Measurements from ENCODE around the gene SERPINB2. TPM values are rescaled to one million over a fixed set of nuclear protein-coding genes. Genes with fewer than 3 reads are reported as not detected.

Gene SERPINB2, protein sequence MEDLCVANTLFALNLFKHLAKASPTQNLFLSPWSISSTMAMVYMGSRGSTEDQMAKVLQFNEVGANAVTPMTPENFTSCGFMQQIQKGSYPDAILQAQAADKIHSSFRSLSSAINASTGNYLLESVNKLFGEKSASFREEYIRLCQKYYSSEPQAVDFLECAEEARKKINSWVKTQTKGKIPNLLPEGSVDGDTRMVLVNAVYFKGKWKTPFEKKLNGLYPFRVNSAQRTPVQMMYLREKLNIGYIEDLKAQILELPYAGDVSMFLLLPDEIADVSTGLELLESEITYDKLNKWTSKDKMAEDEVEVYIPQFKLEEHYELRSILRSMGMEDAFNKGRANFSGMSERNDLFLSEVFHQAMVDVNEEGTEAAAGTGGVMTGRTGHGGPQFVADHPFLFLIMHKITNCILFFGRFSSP
- 2.5 TPM for total RNA-seq
- polyA plus RNA-seq = 11.3 TPM
- long read RNA-seq, donor 1 = 0 reads
- long read RNA-seq, donor 2, partial matches to known transcripts = 0 of 1 reads
- long read RNA-seq, donor 2, other reads (novel, unspliced or antisense) = 0 of 1 reads
- long read RNA-seq, donor 3 = 0 reads
- long read RNA-seq, donor 4 = 0 reads
- long read RNA-seq, donor 5, partial matches to known transcripts = 0 of 1 reads
- long read RNA-seq, donor 5, other reads (novel, unspliced or antisense) = 0 of 1 reads
- long read RNA-seq, donor 6, partial matches to known transcripts = 0 of 1 reads
- long read RNA-seq, donor 6, other reads (novel, unspliced or antisense) = 0 of 1 reads
- long read RNA-seq, donor 7, partial matches to known transcripts = 0 of 1 reads
- long read RNA-seq, donor 7, other reads (novel, unspliced or antisense) = 0 of 1 reads
- long read RNA-seq, donor 8 = 0 reads
- long read RNA-seq, donor 9 = 0 reads
- long read RNA-seq, donor 10, partial matches to known transcripts = 0 of 1 reads
- long read RNA-seq, donor 10, other reads (novel, unspliced or antisense) = 0 of 1 reads

DNA sequence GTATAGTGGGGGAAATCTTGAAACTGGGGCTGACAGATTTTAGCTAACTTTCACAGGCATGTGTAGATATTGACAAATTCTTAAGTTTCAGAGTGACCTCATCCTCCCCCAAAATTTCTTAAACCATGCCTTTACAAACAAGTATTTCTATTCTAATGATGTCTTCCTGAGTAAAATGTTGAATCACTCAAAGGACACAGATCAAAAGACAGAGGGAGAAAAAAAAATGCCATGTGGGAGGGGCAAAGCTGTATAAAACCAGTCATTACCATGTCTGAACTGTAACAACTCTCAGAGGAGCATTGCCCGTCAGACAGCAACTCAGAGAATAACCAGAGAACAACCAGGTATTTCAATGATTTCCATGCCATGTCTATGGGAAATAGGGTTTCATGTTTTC, at the start of gene SERPINB2:
TSS of gene SERPINB2 (plus strand) at position 282 of the 400 bp plus-strand sequence. CDS start 3,740 bp downstream, outside the sequence.
- no peaks in the 10 kb centered on the region for H3K4me1 ChIP-seq (ENCODE audit: control insufficient read depth in 2 of 2, insufficient read depth in 2 of 2, low read length in 2 of 2)
- H3K36me3 ChIP-seq (ENCODE audit: control insufficient read depth in 2 of 2, insufficient read depth in 2 of 2, low read length in 1 of 2) = no peaks in the 10 kb centered on the region
- H3K27ac ChIP-seq (ENCODE audit: low read depth in 1 of 2, low read length in 1 of 2) = no peak within 1 kb of the TSS
- 89% methylated on average over 1 of the region's 1 CpG for WGBS
- no peaks in the 10 kb centered on the region for H3K27me3 ChIP-seq (ENCODE audit: control insufficient read depth in 2 of 2, insufficient read depth in 1 of 2, low read length in 1 of 2)
- no peaks in the 10 kb centered on the region for H3K9me3 ChIP-seq (ENCODE audit: control insufficient read depth in 2 of 2, insufficient read depth in 1 of 2, low read length in 1 of 2)
- no peak for DNase-seq (ENCODE audit: low read depth in 6 of 9, low spot score in 9 of 9)
- no peak within 1 kb of the TSS for H3K4me3 ChIP-seq (ENCODE audit: low read length in 2 of 2)

DNA sequence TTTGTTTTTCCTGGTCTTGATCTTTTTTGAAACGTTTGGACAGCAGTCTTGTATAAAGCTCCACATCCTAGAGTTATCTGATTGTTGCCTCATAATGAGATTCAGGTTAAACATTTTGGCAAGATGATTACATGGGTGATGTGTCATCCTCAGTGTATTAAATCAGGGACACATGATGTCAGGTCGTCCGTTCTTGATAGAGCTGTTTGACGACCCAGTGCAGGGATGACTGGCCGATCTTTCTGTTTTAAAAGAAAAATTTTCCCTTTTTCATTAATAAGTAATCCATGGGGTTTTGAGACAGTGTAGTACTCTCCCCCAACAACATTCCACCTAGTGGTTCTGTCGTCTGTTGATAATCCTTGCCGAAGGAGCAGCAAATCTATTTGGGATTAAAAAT, 44.5 kb upstream of the SERPINB2 start:
- no peak overlapping the region for H3K4me3 ChIP-seq (ENCODE audit: low read length in 2 of 2)
- no peaks in the 10 kb centered on the region for H3K27me3 ChIP-seq (ENCODE audit: control insufficient read depth in 2 of 2, insufficient read depth in 1 of 2, low read length in 1 of 2)
- no peak overlapping the region for H3K27ac ChIP-seq (ENCODE audit: low read depth in 1 of 2, low read length in 1 of 2)
- H3K36me3 ChIP-seq (ENCODE audit: control insufficient read depth in 2 of 2, insufficient read depth in 2 of 2, low read length in 1 of 2) = no peaks in the 10 kb centered on the region
- 95% methylated on average over 7 of the region's 7 CpGs for WGBS
- no peaks in the 10 kb centered on the region for H3K4me1 ChIP-seq (ENCODE audit: control insufficient read depth in 2 of 2, insufficient read depth in 2 of 2, low read length in 2 of 2)
- DNase-seq (ENCODE audit: low read depth in 6 of 9, low spot score in 9 of 9) = no peak
- H3K9me3 ChIP-seq (ENCODE audit: control insufficient read depth in 2 of 2, insufficient read depth in 1 of 2, low read length in 1 of 2) = no peaks in the 10 kb centered on the region

DNA sequence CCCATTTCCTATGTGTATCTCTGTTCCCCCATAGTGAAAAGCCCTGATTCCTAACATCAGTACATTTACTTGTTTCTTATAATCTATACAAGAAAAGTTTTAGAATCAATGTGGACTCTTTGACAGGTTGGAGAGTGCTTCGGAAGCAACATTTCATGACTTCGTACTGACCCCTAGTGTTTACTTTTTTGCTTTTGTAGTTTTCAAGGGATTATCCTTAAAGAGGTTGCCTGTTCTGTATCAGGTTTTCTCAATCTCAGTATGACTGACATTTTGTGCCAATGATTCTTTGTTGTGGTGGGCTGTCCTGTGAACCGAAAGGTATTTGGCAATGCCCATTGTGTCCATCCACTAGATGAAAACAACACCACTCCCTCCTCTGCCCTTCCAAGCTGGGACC, 43.3 kb upstream of the SERPINB2 start:
- Histone ChIP-seq H3K9me3 (ENCODE audit: control insufficient read depth in 2 of 2, insufficient read depth in 1 of 2, low read length in 1 of 2) (no peaks in the 10 kb centered on the region), H3K36me3 (ENCODE audit: control insufficient read depth in 2 of 2, insufficient read depth in 2 of 2, low read length in 1 of 2) (no peaks in the 10 kb centered on the region), H3K27me3 (ENCODE audit: control insufficient read depth in 2 of 2, insufficient read depth in 1 of 2, low read length in 1 of 2) (no peaks in the 10 kb centered on the region), H3K4me1 (ENCODE audit: control insufficient read depth in 2 of 2, insufficient read depth in 2 of 2, low read length in 2 of 2) (no peaks in the 10 kb centered on the region), H3K4me3 (ENCODE audit: low read length in 2 of 2) (no peak overlapping the region), H3K27ac (ENCODE audit: low read depth in 1 of 2, low read length in 1 of 2) (no peak overlapping the region)
- DNase-seq (ENCODE audit: low read depth in 6 of 9, low spot score in 9 of 9) = peak in 1 of 9 donors; percentile 17
- 17% methylated on average over 3 of the region's 3 CpGs for WGBS

DNA sequence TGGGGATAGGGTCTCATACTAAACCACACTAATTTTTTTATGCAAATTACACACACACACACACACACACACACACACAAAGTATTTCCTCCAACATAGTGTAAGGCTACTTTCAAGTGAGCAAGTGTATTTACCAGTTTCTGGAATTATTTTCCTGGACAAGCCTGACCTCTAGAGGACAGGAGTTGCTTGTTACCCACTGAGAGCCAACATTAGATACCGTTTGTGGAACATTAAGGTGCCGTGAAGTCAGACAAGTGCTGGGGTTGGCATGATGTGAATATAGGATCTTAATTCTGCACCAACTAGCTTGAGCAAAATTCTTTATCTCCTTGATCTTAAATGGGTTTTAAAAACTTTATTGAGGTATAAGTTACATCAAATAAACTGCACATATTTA, 39.3 kb upstream of the SERPINB2 start:
- Histone ChIP-seq H3K36me3 (ENCODE audit: control insufficient read depth in 2 of 2, insufficient read depth in 2 of 2, low read length in 1 of 2) (no peaks in the 10 kb centered on the region), H3K4me3 (ENCODE audit: low read length in 2 of 2) (no peak overlapping the region), H3K27me3 (ENCODE audit: control insufficient read depth in 2 of 2, insufficient read depth in 1 of 2, low read length in 1 of 2) (no peaks in the 10 kb centered on the region), H3K4me1 (ENCODE audit: control insufficient read depth in 2 of 2, insufficient read depth in 2 of 2, low read length in 2 of 2) (no peaks in the 10 kb centered on the region), H3K9me3 (ENCODE audit: control insufficient read depth in 2 of 2, insufficient read depth in 1 of 2, low read length in 1 of 2) (no peaks in the 10 kb centered on the region), H3K27ac (ENCODE audit: low read depth in 1 of 2, low read length in 1 of 2) (no peak overlapping the region)
- peak in 1 of 9 donors; percentile 36 for DNase-seq (ENCODE audit: low read depth in 6 of 9, low spot score in 9 of 9)
- WGBS = 9% methylated on average over 2 of the region's 2 CpGs

DNA sequence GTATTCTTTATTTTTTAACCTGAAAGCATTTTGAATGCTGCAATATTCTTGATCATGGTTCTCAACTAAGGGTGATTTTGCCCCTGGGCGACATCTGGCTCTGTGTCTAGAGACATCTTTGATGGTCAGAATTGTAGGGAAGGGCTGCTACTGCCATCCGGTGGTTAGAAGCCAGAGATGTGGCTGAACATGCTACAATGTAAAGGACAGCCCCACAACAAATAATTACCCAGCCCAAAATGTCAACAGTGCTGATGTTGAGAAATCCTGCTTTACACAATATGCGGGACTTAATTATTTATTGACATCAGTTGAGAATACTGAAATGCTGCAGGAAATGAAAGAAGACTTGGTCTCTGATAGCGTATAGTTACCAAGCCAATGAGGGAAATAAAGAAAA, 37.5 kb upstream of the SERPINB2 start:
- Histone ChIP-seq H3K9me3 (ENCODE audit: control insufficient read depth in 2 of 2, insufficient read depth in 1 of 2, low read length in 1 of 2) (no peaks in the 10 kb centered on the region), H3K27me3 (ENCODE audit: control insufficient read depth in 2 of 2, insufficient read depth in 1 of 2, low read length in 1 of 2) (no peaks in the 10 kb centered on the region), H3K4me1 (ENCODE audit: control insufficient read depth in 2 of 2, insufficient read depth in 2 of 2, low read length in 2 of 2) (no peaks in the 10 kb centered on the region), H3K4me3 (ENCODE audit: low read length in 2 of 2) (no peak overlapping the region), H3K36me3 (ENCODE audit: control insufficient read depth in 2 of 2, insufficient read depth in 2 of 2, low read length in 1 of 2) (no peaks in the 10 kb centered on the region), H3K27ac (ENCODE audit: low read depth in 1 of 2, low read length in 1 of 2) (no peak overlapping the region)
- no peak for DNase-seq (ENCODE audit: low read depth in 6 of 9, low spot score in 9 of 9)
- 81% methylated on average over 4 of the region's 4 CpGs for WGBS

DNA sequence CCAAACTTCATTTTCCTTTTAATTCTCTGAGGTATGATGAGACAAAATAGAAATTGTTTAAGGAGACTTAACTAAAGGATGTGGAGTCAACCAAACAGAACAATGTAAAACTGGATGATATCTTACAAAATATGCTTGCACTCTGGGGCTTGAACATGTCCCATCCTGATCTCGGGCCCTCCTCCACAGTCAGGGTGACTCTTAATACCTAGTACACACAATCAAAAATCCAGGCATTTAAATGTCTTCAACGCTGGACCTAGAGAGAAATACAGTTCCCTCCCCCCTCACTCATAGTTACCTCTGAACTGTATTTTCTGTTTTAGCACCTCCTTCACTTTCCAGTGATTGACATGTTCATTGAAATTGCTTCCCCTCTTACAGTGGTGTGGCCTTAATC, 36.9 kb upstream of the SERPINB2 start:
- Histone ChIP-seq H3K4me1 (ENCODE audit: control insufficient read depth in 2 of 2, insufficient read depth in 2 of 2, low read length in 2 of 2) (no peaks in the 10 kb centered on the region), H3K9me3 (ENCODE audit: control insufficient read depth in 2 of 2, insufficient read depth in 1 of 2, low read length in 1 of 2) (no peaks in the 10 kb centered on the region), H3K36me3 (ENCODE audit: control insufficient read depth in 2 of 2, insufficient read depth in 2 of 2, low read length in 1 of 2) (no peaks in the 10 kb centered on the region), H3K27me3 (ENCODE audit: control insufficient read depth in 2 of 2, insufficient read depth in 1 of 2, low read length in 1 of 2) (no peaks in the 10 kb centered on the region), H3K27ac (ENCODE audit: low read depth in 1 of 2, low read length in 1 of 2) (no peak overlapping the region), H3K4me3 (ENCODE audit: low read length in 2 of 2) (no peak overlapping the region)
- no peak for DNase-seq (ENCODE audit: low read depth in 6 of 9, low spot score in 9 of 9)
- WGBS = 83% methylated on average over 2 of the region's 2 CpGs

DNA sequence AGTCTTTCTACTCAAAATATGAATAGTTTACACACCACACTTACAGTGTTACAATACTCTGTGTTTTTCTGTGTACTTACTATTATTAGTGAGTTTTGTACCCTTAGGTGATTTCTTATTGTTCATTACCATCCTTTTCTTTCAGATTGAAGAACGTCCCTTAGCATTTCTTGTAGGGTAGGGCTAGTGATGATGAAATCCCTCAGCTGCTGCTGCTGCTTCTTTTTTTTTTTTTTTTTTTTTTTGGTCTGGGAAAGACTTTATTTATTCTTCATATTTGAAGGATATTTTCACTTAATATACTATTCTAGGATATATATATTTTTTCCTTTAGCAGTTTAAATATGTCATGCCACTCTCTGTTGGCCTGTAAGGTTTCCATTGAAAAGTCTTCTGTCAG, 29.0 kb upstream of the SERPINB2 start:
- H3K27me3 ChIP-seq (ENCODE audit: control insufficient read depth in 2 of 2, insufficient read depth in 1 of 2, low read length in 1 of 2) = no peaks in the 10 kb centered on the region
- H3K4me1 ChIP-seq (ENCODE audit: control insufficient read depth in 2 of 2, insufficient read depth in 2 of 2, low read length in 2 of 2) = no peaks in the 10 kb centered on the region
- no peak overlapping the region for H3K27ac ChIP-seq (ENCODE audit: low read depth in 1 of 2, low read length in 1 of 2)
- no peak overlapping the region for H3K4me3 ChIP-seq (ENCODE audit: low read length in 2 of 2)
- no peak for DNase-seq (ENCODE audit: low read depth in 6 of 9, low spot score in 9 of 9)
- no peaks in the 10 kb centered on the region for H3K36me3 ChIP-seq (ENCODE audit: control insufficient read depth in 2 of 2, insufficient read depth in 2 of 2, low read length in 1 of 2)
- no peaks in the 10 kb centered on the region for H3K9me3 ChIP-seq (ENCODE audit: control insufficient read depth in 2 of 2, insufficient read depth in 1 of 2, low read length in 1 of 2)
- WGBS = 94% methylated on average over 1 of the region's 1 CpG

DNA sequence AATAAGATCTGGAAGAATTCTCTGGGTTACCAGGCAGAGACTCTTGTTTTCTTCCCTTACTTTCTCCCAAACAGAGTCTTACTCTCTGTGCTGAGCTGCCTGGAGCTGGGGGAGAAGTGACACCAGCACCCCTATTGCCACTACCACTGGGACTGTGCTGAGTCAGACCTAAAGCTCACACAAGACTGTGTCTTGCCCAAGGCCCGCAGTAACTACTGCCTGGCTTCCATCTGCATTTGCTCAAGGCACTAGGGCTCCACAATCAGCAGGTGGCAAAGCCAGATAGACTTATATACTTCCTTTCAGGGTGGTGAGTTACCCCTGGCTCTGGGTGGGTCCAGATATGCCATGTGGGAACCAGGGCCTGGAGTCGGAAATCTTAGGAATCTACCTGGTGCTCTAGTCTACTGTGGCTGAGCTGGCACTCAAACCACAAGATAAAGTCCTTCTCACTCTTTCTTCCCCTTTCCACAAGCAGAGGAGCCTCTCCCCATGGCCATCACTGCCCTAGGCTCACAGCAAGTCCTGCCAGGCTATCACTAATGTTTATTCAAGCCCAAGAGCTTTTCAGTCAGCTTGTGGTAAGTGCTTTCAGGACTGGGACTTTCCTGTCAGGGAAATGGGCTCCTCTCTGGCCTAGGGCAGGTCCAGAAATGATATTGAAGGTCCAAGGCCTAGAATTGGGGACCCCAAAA, 27.6 kb upstream of the SERPINB2 start:
- no peak for DNase-seq (ENCODE audit: low read depth in 6 of 9, low spot score in 9 of 9)
- Histone ChIP-seq H3K9me3 (ENCODE audit: control insufficient read depth in 2 of 2, insufficient read depth in 1 of 2, low read length in 1 of 2) (no peaks in the 10 kb centered on the region), H3K36me3 (ENCODE audit: control insufficient read depth in 2 of 2, insufficient read depth in 2 of 2, low read length in 1 of 2) (no peaks in the 10 kb centered on the region), H3K27ac (ENCODE audit: low read depth in 1 of 2, low read length in 1 of 2) (no peak overlapping the region), H3K4me3 (ENCODE audit: low read length in 2 of 2) (no peak overlapping the region), H3K4me1 (ENCODE audit: control insufficient read depth in 2 of 2, insufficient read depth in 2 of 2, low read length in 2 of 2) (no peaks in the 10 kb centered on the region), H3K27me3 (ENCODE audit: control insufficient read depth in 2 of 2, insufficient read depth in 1 of 2, low read length in 1 of 2) (no peaks in the 10 kb centered on the region)
- 92% methylated on average over 2 of the region's 2 CpGs for WGBS

All from thymus (tissue), 14 donors.